K562 (cell line): Measurements from ENCODE around the gene OXLD1. TPM values are rescaled to one million over a fixed set of nuclear protein-coding genes. Genes with fewer than 3 reads are reported as not detected.

Source experiments
- ATAC-seq: fragments of 200-7000 bp; cut with Tn5 transposase; 3 replicates; pipeline ENCODE4 v1.9.1; 2020; ENCODE audit warnings: moderate library complexity
- BruUV-seq: library from RNA; stranded (reverse); fragments of 400-500 nt; replicated peaks from 2 replicates; lab custom pipeline; 2021; lab: Mats Ljungman, UMichigan
- CTCF ChIA-PET: fragments of 300-600 bp; formaldehyde crosslinking; extraction: SDS; loops from one replicate; lab custom pipeline; 2021; ENCODE audit warnings: low intra/inter-chr PET ratio; lab: Yijun Ruan, JAX
- POLR2A ChIA-PET: fragments of 300-600, 350-650 bp; sonication (Branson Sonifier 250); formaldehyde crosslinking; extraction: SDS; loops from one replicate; lab custom pipeline; 2021; ENCODE audit warnings: antibody characterized with exemption, inconsistent platforms; lab: Yijun Ruan, JAX
- DNase-seq, 4 experiments: peaks; one replicate each; pipeline versions ENCODE4 v3.0.0 to v3.0.0-alpha.2; 2011 to 2018; ENCODE audit warnings: low spot score in 3 of 4, mixed read lengths in 3 of 4; ENCODE audit errors: extremely low read depth in 1 of 4
- FAIRE-seq: peaks from 2 replicates; lab custom pipeline; 2011; peaks lifted over from hg19 to GRCh38; lab: Jason Lieb, UNC
- H2AFZ ChIP-seq: 2 replicates; pipeline ENCODE4 v1.6.0; 2011; ENCODE audit warnings: low read depth, low read length, control low read depth, inconsistent platforms
- H3K27ac ChIP-seq: fragments of 200-600 bp; 3 replicates; pipeline ENCODE4 v1.8.0; 2011; ENCODE audit warnings: low read depth, mild to moderate bottlenecking, control low read depth, inconsistent platforms, low read length, moderate library complexity, mixed read lengths; ENCODE audit errors: extremely low read depth
- H3K27me3 ChIP-seq, 2 experiments: fragments of 300-600 bp in 1 of 2; 2 replicates in 1 of 2; 3 replicates in 1 of 2; pipeline versions ENCODE4 v1.6.0 to v1.8.0; 2011; ENCODE audit warnings: inconsistent platforms in 2 of 2, low read length in 2 of 2, mild to moderate bottlenecking in 1 of 2, mixed read lengths in 1 of 2, moderate library complexity in 1 of 2; ENCODE audit not compliant: control insufficient read depth in 2 of 2, insufficient read depth in 2 of 2
- H3K36me3 ChIP-seq: fragments of 300-600 bp; 3 replicates; pipeline ENCODE4 v1.8.0; 2011; ENCODE audit warnings: mild to moderate bottlenecking, low read length, inconsistent platforms; ENCODE audit not compliant: control insufficient read depth, insufficient read depth
- H3K4me1 ChIP-seq, 2 experiments: fragments of 200-600 bp in 1 of 2; replicated peaks in 1 of 2; 2 replicates in 1 of 2; 3 replicates in 1 of 2; pipeline versions ENCODE4 v1.5.1 to v1.8.0; 2011; ENCODE audit warnings: inconsistent platforms in 2 of 2, low read length in 2 of 2, mild to moderate bottlenecking in 1 of 2, mixed read lengths in 1 of 2, moderate library complexity in 1 of 2; ENCODE audit not compliant: control insufficient read depth in 2 of 2, insufficient read depth in 2 of 2
- H3K4me2 ChIP-seq: 2 replicates; pipeline ENCODE4 v1.6.1; 2011; ENCODE audit warnings: low read length, control low read depth, inconsistent platforms, mixed read lengths; ENCODE audit not compliant: insufficient read depth
- H3K4me3 ChIP-seq: fragments of 200-600 bp; sonication (generic), shearing (Covaris generic); 2 replicates; pipeline ENCODE4 v1.5.1; 2016; ENCODE audit warnings: control low read depth, inconsistent platforms
- H3K79me2 ChIP-seq: fragments of 200-600 bp; 3 replicates; pipeline ENCODE4 v1.8.0; 2011; ENCODE audit warnings: low read length, inconsistent platforms; ENCODE audit not compliant: control insufficient read depth, insufficient read depth
- H3K9ac ChIP-seq, 2 experiments: 2 replicates each; pipeline versions ENCODE4 v1.6.0 to v1.6.1; 2011; ENCODE audit warnings: low read depth in 2 of 2, low read length in 2 of 2, control low read depth in 1 of 2, inconsistent platforms in 1 of 2, mild to moderate bottlenecking in 1 of 2, mixed read lengths in 1 of 2; ENCODE audit not compliant: insufficient read depth in 1 of 2
- H3K9me1 ChIP-seq: one replicate; pipeline ENCODE4 v1.6.0; 2011; ENCODE audit warnings: inconsistent platforms, mild to moderate bottlenecking, low read length, moderate library complexity; ENCODE audit not compliant: control insufficient read depth, insufficient read depth
- H3K9me3 ChIP-seq: replicated peaks from 2 replicates; pipeline ENCODE4 v1.5.1; 2011; ENCODE audit warnings: low read depth, low read length, inconsistent platforms; ENCODE audit not compliant: control insufficient read depth, insufficient read depth
- H4K20me1 ChIP-seq: replicated peaks from 2 replicates; pipeline ENCODE4 v1.6.1; 2011; ENCODE audit warnings: low read length, inconsistent platforms, mixed read lengths; ENCODE audit not compliant: control insufficient read depth, insufficient read depth
- KDM5B ChIP-seq: fragments of 200-600 bp; sonication (generic); IDR thresholded peaks from 2 replicates; pipeline ENCODE4 v1.6.1; 2012; ENCODE audit warnings: low read depth, mild to moderate bottlenecking, moderate library complexity, low read length, control low read depth, inconsistent platforms; ENCODE audit not compliant: insufficient replicate concordance
- MTA1 ChIP-seq: fragments of 450-650 bp; IDR thresholded peaks from 2 replicates; pipeline ENCODE4 v1.6.1; 2017; ENCODE audit warnings: borderline replicate concordance
- NFIC ChIP-seq: fragments of 450-650 bp; IDR thresholded peaks from 2 replicates; pipeline ENCODE4 v1.6.1; 2017; ENCODE audit warnings: mild to moderate bottlenecking, inconsistent platforms
- POLR2AphosphoS5 ChIP-seq: IDR thresholded peaks from 2 replicates; pipeline ENCODE4 v1.6.1; 2011; ENCODE audit warnings: mild to moderate bottlenecking, low read depth, low read length, moderate library complexity; ENCODE audit not compliant: control insufficient read depth, insufficient read depth
- SP2 ChIP-seq: IDR thresholded peaks from 2 replicates; pipeline ENCODE4 v1.6.1; 2011; ENCODE audit warnings: mild to moderate bottlenecking, low read depth, low read length, moderate library complexity; ENCODE audit not compliant: poor library complexity, severe bottlenecking; ENCODE audit errors: extremely low read depth
- ZNF133 ChIP-seq: fragments of 250-450 bp; sonication (Bioruptor Pico); IDR thresholded peaks from 2 replicates; pipeline ENCODE4 v1.4.0; 2020; ENCODE audit warnings: mild to moderate bottlenecking
- WGBS: fragments of 100-300 bp; shearing (Covaris generic); methylation state at CpG from one replicate; pipeline ENCODE4 v1.1.6; 2016; ENCODE audit warnings: low coverage, mixed read lengths; ENCODE audit not compliant: insufficient coverage; ENCODE audit errors: missing lambda C conversion rate; 5-methylcytosine and 5-hydroxymethylcytosine counted together
- in situ Hi-C: fragments of 300-500 bp; cut with MboI; formaldehyde crosslinking; loops from 4 replicates; pipeline ENCODE4 v1.15.0; 2018; ENCODE audit warnings: inconsistent platforms, mixed read lengths
- intact Hi-C: fragments of 100-400 bp; cut with micrococcal nuclease; formaldehyde crosslinking; loops from 2 replicates; pipeline ENCODE4 v1.14.2; 2022
- polyA plus RNA-seq, 8 experiments: library from polyadenylated mRNA; depleted of rRNA in 4 of 8; stranded (reverse) in 5 of 8; unstranded in 3 of 8; fragments of >200 nt; fragmentation: Nextera tagmentation in 2 of 8; fragmentation: Illumina TruSeq in 1 of 8; extraction: Ambion mirVana in 2 of 8; extraction: Trizol in 1 of 8; gene quantifications; 2 replicates each; pipeline versions ENCODE4 v1.2.1 to v1.2.3, GENCODE V29; 2011 to 2014; ENCODE audit warnings: inconsistent platforms in 1 of 8, missing spikeins in 1 of 8
- total RNA-seq, 7 experiments: library from RNA; depleted of rRNA in 6 of 7; stranded (reverse); fragments of >200 nt in 6 of 7; fragmentation: Illumina TruSeq in 2 of 7; extraction: Trizol in 2 of 7; gene quantifications; 2 replicates each; pipeline versions ENCODE4 v1.2.1 to v1.2.3, GENCODE V29; 2011 to 2021; ENCODE audit warnings: low replicate concordance in 1 of 7
- TF ChIP-seq, protein P1 (sequence below): fragments of 450-650 bp; IDR thresholded peaks from 2 replicates; pipeline ENCODE4 v1.7.1; 2018; ENCODE audit warnings: mild to moderate bottlenecking, low read depth; ENCODE audit not compliant: partially characterized antibody

Gene OXLD1
- total and polyA plus RNA-seq, 9 of the 15 experiments (the other 6 are each of a cell fraction or from before 2014, with no cell fraction given), result 4.4 to 115 (median 29.3) TPM

DNA sequence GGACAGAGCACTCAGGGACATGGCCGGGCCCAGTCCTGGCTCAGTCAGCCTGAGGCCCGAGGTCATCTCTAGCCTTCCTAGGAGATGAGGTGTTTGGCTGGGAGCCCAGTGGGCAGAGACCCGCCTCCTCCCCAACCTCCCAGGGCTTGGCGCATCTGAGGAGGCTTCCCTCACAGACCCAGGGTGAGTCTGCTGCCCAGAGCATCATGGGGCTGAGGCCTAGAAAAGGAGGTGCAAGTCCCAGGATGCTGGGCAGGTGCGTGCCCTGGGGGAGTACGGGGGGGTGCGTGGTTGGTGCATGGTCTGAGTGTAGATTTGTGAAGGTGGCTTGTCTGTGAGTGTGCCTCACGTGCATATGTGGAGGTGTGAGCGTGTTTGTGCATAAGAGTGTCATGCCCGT is 14.7 kb downstream of the OXLD1 start:
- no peak overlapping the region for H3K27ac ChIP-seq
- TF ChIP-seq POLR2AphosphoS5 (no peak), MTA1 (no peak), KDM5B (peak; percentile 33), ZNF133 (CRISPR knock-in tag) (no peak), NFIC (peak; percentile 77), SP2 (no peak)
- TF ChIP-seq, protein P1, sequence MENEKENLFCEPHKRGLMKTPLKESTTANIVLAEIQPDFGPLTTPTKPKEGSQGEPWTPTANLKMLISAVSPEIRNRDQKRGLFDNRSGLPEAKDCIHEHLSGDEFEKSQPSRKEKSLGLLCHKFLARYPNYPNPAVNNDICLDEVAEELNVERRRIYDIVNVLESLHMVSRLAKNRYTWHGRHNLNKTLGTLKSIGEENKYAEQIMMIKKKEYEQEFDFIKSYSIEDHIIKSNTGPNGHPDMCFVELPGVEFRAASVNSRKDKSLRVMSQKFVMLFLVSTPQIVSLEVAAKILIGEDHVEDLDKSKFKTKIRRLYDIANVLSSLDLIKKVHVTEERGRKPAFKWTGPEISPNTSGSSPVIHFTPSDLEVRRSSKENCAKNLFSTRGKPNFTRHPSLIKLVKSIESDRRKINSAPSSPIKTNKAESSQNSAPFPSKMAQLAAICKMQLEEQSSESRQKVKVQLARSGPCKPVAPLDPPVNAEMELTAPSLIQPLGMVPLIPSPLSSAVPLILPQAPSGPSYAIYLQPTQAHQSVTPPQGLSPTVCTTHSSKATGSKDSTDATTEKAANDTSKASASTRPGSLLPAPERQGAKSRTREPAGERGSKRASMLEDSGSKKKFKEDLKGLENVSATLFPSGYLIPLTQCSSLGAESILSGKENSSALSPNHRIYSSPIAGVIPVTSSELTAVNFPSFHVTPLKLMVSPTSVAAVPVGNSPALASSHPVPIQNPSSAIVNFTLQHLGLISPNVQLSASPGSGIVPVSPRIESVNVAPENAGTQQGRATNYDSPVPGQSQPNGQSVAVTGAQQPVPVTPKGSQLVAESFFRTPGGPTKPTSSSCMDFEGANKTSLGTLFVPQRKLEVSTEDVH, result no peak
- TF ChIP-seq, all 486 proteins: peak for 2
- POLR2A ChIA-PET, result no interaction called here
- DNase-seq (peak in 2 of 4 experiments; percentile 37 to 42), ATAC-seq (peak; percentile 53), FAIRE-seq (no peak)
- WGBS, result 60% methylated on average over 10 of the region's 10 CpGs
- intact Hi-C loops (no loop called here), in situ Hi-C loops (no loop called here)
- CTCF ChIA-PET, result no interaction called here
- no peaks in the 10 kb centered on the region for H4K20me1 ChIP-seq
- H3K9me1 ChIP-seq, result no peaks in the 10 kb centered on the region
- peak overlapping the region; percentile 26; the same call in 1 of the 2 replicates for H2AFZ ChIP-seq
- no peaks in the 10 kb centered on the region for H3K79me2 ChIP-seq
- H3K4me1 ChIP-seq, result peaks cover 10 to 66% of the 10 kb centered on the region in 2 experiments; a peak in 4 of 5 replicates
- H3K4me2 ChIP-seq, result no peak overlapping the region
- no TSS peak for BruUV-seq
- H3K4me3 ChIP-seq, result no peak overlapping the region
- H3K36me3 ChIP-seq, result no peaks in the 10 kb centered on the region
- H3K9ac ChIP-seq, result peak overlapping the region in 1 of 2 experiments; percentile 72; a peak in 2 of 4 replicates
- H3K9me3 ChIP-seq, result peaks cover 6% of the 10 kb centered on the region
- H3K27me3 ChIP-seq, result no peaks in the 10 kb centered on the region
